Measurements from ENCODE around the gene SPTBN4.

DNA sequence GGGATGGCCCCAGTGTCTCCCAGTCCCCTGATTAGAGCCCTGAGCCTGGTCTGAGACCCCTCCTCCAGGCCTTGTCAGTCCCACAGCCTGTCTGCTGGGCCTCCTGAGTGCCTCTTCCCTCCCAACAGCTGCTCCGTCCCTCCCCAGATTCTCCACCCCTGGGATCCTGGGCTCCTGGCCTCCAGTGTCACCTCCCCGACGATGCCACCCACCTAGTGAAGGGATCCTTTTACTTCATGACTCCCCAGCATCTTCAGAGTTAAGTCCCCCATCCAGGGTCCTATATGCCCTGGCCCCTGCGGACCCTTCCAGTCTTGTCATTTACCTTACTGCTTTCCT, 49.2 kb upstream of the SPTBN4 start:
- TF ChIP-seq, protein P1, sequence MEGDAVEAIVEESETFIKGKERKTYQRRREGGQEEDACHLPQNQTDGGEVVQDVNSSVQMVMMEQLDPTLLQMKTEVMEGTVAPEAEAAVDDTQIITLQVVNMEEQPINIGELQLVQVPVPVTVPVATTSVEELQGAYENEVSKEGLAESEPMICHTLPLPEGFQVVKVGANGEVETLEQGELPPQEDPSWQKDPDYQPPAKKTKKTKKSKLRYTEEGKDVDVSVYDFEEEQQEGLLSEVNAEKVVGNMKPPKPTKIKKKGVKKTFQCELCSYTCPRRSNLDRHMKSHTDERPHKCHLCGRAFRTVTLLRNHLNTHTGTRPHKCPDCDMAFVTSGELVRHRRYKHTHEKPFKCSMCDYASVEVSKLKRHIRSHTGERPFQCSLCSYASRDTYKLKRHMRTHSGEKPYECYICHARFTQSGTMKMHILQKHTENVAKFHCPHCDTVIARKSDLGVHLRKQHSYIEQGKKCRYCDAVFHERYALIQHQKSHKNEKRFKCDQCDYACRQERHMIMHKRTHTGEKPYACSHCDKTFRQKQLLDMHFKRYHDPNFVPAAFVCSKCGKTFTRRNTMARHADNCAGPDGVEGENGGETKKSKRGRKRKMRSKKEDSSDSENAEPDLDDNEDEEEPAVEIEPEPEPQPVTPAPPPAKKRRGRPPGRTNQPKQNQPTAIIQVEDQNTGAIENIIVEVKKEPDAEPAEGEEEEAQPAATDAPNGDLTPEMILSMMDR (IDR thresholded peaks at IDR 0.05) = no peak
- no peak for TF ChIP-seq POLR2A (IDR thresholded peaks at IDR 0.05)

Measured in Peyer's patch (tissue), 4 donors.